ENCODE data around the gene TMEM151B.

TMEM151B gene

GRCh38 chr6:44269921-44270525 lies at the start of gene TMEM151B:
Gene TMEM151B, plus strand, starts transcription at chr6:44270450. Its CDS starts 293 bp downstream, at chr6:44270743.
- Histone ChIP-seq H3K27me3 (ENCODE audit: control insufficient read depth, insufficient read depth, low read length) (peaks cover 28% of the 10 kb centered on the region), H3K9ac (ENCODE audit: low read depth, low read length) (no peak within 1 kb of the TSS), H3K4me3 (ENCODE audit: low read depth, low read length) (peak within 1 kb of the TSS; percentile 52), H3K36me3 (ENCODE audit: control insufficient read depth, insufficient read depth, low read length) (no peaks in the 10 kb centered on the region), H3K27ac (ENCODE audit: low read depth, low read length) (no peak within 1 kb of the TSS), H3K4me1 (ENCODE audit: control insufficient read depth, insufficient read depth, low read length) (peaks cover 20% of the 10 kb centered on the region), H3K9me3 (ENCODE audit: control insufficient read depth, insufficient read depth, low read length) (no peaks in the 10 kb centered on the region)

- Histone ChIP-seq H3K4me3 (ENCODE audit: low read depth, low read length) (no peak overlapping the region), H3K27ac (ENCODE audit: low read depth, low read length) (peak overlapping the region; percentile 13), H3K9me3 (ENCODE audit: control insufficient read depth, insufficient read depth, low read length) (no peaks in the 10 kb centered on the region), H3K9ac (ENCODE audit: low read depth, low read length) (no peak overlapping the region), H3K4me1 (ENCODE audit: control insufficient read depth, insufficient read depth, low read length) (peaks cover 67% of the 10 kb centered on the region), H3K27me3 (ENCODE audit: control insufficient read depth, insufficient read depth, low read length) (no peaks in the 10 kb centered on the region; the same call in 1 of the 2 replicates), H3K36me3 (ENCODE audit: control insufficient read depth, insufficient read depth, low read length) (peaks cover 1% of the 10 kb centered on the region; the same call in 1 of the 2 replicates)
Measured at GRCh38 chr6:44220913-44221290, 49.3 kb upstream of the TMEM151B start.

GRCh38 chr6:44221291-44221960 lies 48.8 kb upstream of the TMEM151B start:
- Histone ChIP-seq H3K4me3 (ENCODE audit: low read depth, low read length) (no peak overlapping the region), H3K4me1 (ENCODE audit: control insufficient read depth, insufficient read depth, low read length) (peaks cover 68% of the 10 kb centered on the region), H3K27ac (ENCODE audit: low read depth, low read length) (peak overlapping the region; percentile 13), H3K9me3 (ENCODE audit: control insufficient read depth, insufficient read depth, low read length) (no peaks in the 10 kb centered on the region), H3K9ac (ENCODE audit: low read depth, low read length) (no peak overlapping the region), H3K36me3 (ENCODE audit: control insufficient read depth, insufficient read depth, low read length) (peaks cover 3% of the 10 kb centered on the region; the same call in 1 of the 2 replicates), H3K27me3 (ENCODE audit: control insufficient read depth, insufficient read depth, low read length) (no peaks in the 10 kb centered on the region; the same call in 1 of the 2 replicates)

DNA sequence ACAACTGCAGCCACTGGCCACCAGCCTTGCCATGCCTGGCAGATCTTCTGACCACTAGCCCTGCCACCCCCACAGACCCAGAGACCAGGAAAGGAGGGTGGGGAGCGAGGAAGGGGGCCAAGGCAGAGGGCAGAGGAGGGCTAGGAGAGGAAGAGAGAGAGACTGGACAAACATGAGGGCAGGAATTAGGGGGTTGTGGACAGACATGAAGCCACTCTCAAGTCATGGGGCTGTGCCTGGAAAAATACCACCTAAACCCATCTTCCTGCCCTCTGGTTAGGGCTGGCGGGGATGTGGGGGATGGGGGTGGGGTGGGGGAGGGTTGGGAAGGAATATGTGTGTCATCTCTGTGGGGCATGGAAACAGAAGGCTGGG lies 48.3 kb upstream of the TMEM151B start:
- no peaks in the 10 kb centered on the region; the same call in 1 of the 2 replicates for H3K27me3 ChIP-seq (ENCODE audit: control insufficient read depth, insufficient read depth, low read length)
- H3K4me3 ChIP-seq (ENCODE audit: low read depth, low read length): no peak overlapping the region
- H3K9me3 ChIP-seq (ENCODE audit: control insufficient read depth, insufficient read depth, low read length): no peaks in the 10 kb centered on the region
- peaks cover 67% of the 10 kb centered on the region for H3K4me1 ChIP-seq (ENCODE audit: control insufficient read depth, insufficient read depth, low read length)
- H3K36me3 ChIP-seq (ENCODE audit: control insufficient read depth, insufficient read depth, low read length): peaks cover 3% of the 10 kb centered on the region; the same call in 1 of the 2 replicates
- H3K9ac ChIP-seq (ENCODE audit: low read depth, low read length): no peak overlapping the region
- H3K27ac ChIP-seq (ENCODE audit: low read depth, low read length): peak overlapping the region; percentile 89

DNA sequence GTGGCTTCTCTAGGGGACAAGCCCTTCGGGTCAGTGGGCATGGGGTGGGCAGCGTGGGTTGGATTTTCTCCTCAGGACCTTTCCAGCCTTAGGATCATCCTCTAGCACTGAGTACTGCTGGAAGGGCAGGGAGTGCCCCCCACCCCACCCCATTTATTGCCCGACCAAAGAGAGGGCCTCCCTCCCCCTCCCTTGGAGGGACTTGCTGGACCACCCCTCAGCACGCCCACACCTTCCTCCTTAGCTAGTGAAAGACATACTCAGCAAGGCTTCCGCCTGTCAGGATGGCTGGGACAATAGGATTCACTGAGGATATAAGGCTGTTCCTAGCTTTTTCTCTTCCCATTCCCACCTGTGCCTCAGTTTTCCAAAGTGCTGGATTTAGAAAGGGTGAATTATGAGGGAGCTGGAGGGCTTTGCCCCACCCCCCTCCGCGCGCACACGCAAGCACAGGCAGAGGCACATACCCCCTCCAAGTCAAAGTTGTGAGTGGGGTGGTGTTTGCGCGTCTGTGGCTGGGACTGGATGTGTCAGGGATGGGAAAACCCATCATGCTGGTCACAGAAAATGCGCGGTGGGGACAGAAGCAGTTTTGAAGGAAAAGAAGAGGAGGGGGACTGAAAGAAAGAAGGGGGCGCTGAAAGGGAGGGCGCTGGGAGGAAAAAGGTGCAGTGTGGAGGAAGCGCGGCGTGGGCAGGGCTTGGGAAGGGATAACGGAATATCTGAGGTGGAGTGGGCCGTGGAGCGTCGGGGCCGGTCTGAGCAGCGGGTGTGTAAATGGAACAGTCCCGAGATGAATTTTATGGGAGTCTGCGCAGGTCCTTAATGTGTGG lies 47.5 kb upstream of the TMEM151B start:
- no peaks in the 10 kb centered on the region for H3K9me3 ChIP-seq (ENCODE audit: control insufficient read depth, insufficient read depth, low read length)
- H3K9ac ChIP-seq (ENCODE audit: low read depth, low read length): no peak overlapping the region
- H3K4me3 ChIP-seq (ENCODE audit: low read depth, low read length): peak overlapping the region; percentile 65
- no peaks in the 10 kb centered on the region; the same call in 1 of the 2 replicates for H3K27me3 ChIP-seq (ENCODE audit: control insufficient read depth, insufficient read depth, low read length)
- H3K27ac ChIP-seq (ENCODE audit: low read depth, low read length): peak overlapping the region; percentile 89
- H3K4me1 ChIP-seq (ENCODE audit: control insufficient read depth, insufficient read depth, low read length): peaks cover 60% of the 10 kb centered on the region
- peaks cover 3% of the 10 kb centered on the region; the same call in 1 of the 2 replicates for H3K36me3 ChIP-seq (ENCODE audit: control insufficient read depth, insufficient read depth, low read length)

- no peaks in the 10 kb centered on the region for H3K9me3 ChIP-seq (ENCODE audit: control insufficient read depth, insufficient read depth, low read length)
- H3K27me3 ChIP-seq (ENCODE audit: control insufficient read depth, insufficient read depth, low read length): no peaks in the 10 kb centered on the region; the same call in 1 of the 2 replicates
- peak within 1 kb of the TSS; percentile 77 for H3K4me3 ChIP-seq (ENCODE audit: low read depth, low read length)
- H3K27ac ChIP-seq (ENCODE audit: low read depth, low read length): peak within 1 kb of the TSS; percentile 90
- peaks cover 11% of the 10 kb centered on the region for H3K36me3 ChIP-seq (ENCODE audit: control insufficient read depth, insufficient read depth, low read length)
- peak within 1 kb of the TSS; percentile 65; the same call in 1 of the 2 replicates for H3K9ac ChIP-seq (ENCODE audit: low read depth, low read length)
- peaks cover 52% of the 10 kb centered on the region for H3K4me1 ChIP-seq (ENCODE audit: control insufficient read depth, insufficient read depth, low read length)
Measured at GRCh38 chr6:44223319-44224028, 46.8 kb upstream of the TMEM151B start, which contains the start of gene SLC29A1. Gene SLC29A1, plus strand, starts transcription at chr6:44223595. Its CDS starts 3,719 bp downstream, at chr6:44227314.

- Histone ChIP-seq H3K4me3 (ENCODE audit: low read depth, low read length) (peak overlapping the region; percentile 77), H3K9me3 (ENCODE audit: control insufficient read depth, insufficient read depth, low read length) (no peaks in the 10 kb centered on the region), H3K27ac (ENCODE audit: low read depth, low read length) (peak overlapping the region; percentile 90), H3K4me1 (ENCODE audit: control insufficient read depth, insufficient read depth, low read length) (peaks cover 50% of the 10 kb centered on the region), H3K9ac (ENCODE audit: low read depth, low read length) (no peak overlapping the region), H3K27me3 (ENCODE audit: control insufficient read depth, insufficient read depth, low read length) (no peaks in the 10 kb centered on the region; the same call in 1 of the 2 replicates), H3K36me3 (ENCODE audit: control insufficient read depth, insufficient read depth, low read length) (peaks cover 19% of the 10 kb centered on the region)
Measured at GRCh38 chr6:44224029-44224964, 46.0 kb upstream of the TMEM151B start.

GRCh38 chr6:44224965-44225305 lies 45.3 kb upstream of the TMEM151B start:
- peak overlapping the region; percentile 77 for H3K4me3 ChIP-seq (ENCODE audit: low read depth, low read length)
- no peak overlapping the region for H3K27ac ChIP-seq (ENCODE audit: low read depth, low read length)
- H3K27me3 ChIP-seq (ENCODE audit: control insufficient read depth, insufficient read depth, low read length): no peaks in the 10 kb centered on the region; the same call in 1 of the 2 replicates
- H3K9ac ChIP-seq (ENCODE audit: low read depth, low read length): no peak overlapping the region
- no peaks in the 10 kb centered on the region for H3K9me3 ChIP-seq (ENCODE audit: control insufficient read depth, insufficient read depth, low read length)
- H3K4me1 ChIP-seq (ENCODE audit: control insufficient read depth, insufficient read depth, low read length): peaks cover 48% of the 10 kb centered on the region
- H3K36me3 ChIP-seq (ENCODE audit: control insufficient read depth, insufficient read depth, low read length): peaks cover 25% of the 10 kb centered on the region

DNA sequence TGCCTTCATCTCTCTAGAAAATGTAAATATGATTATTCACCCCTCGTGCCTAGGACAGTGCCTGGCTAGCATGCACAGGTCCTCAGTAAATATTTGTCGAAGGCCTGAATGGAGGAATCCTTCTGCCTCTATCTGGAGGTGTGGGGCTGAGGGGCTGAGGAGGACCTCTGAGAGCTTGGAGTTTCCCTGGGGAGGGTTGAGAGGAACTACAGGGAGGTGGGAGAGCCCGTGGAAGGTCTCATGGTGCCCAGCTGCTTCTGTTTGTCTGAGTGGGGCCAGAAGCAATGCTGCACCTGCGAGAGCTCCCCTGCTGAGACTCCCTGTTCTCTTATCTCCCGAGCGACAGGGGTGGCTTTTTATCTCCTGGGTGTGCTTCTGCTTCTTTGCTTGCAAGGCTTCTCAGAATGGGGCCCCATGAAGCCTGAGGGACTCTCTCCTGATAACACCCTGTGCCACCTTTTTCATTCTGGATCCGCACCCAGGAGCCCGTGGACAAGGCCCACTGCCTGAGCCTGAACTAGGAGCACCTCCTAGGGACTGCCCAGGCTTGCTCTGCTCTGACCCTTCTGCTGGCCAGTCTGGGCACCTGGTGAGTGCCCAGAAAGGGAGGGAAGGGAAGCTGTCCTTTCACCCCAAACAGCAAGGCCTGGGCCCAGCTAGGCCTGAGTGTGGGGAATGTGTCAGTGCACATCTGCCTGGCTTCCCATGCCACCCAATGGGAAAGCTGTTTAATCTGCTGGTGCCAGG lies 44.5 kb upstream of the TMEM151B start:
- Histone ChIP-seq H3K27me3 (ENCODE audit: control insufficient read depth, insufficient read depth, low read length) (no peaks in the 10 kb centered on the region; the same call in 1 of the 2 replicates), H3K4me1 (ENCODE audit: control insufficient read depth, insufficient read depth, low read length) (peaks cover 45% of the 10 kb centered on the region), H3K9me3 (ENCODE audit: control insufficient read depth, insufficient read depth, low read length) (no peaks in the 10 kb centered on the region), H3K4me3 (ENCODE audit: low read depth, low read length) (peak overlapping the region; percentile 22), H3K36me3 (ENCODE audit: control insufficient read depth, insufficient read depth, low read length) (peaks cover 33% of the 10 kb centered on the region), H3K9ac (ENCODE audit: low read depth, low read length) (no peak overlapping the region), H3K27ac (ENCODE audit: low read depth, low read length) (no peak overlapping the region)

Measured in HUES48 (cell line).